Stimulated activated CD4-positive, alpha-beta T cell treated with anti-CD3 and anti-CD28 coated beads, Interleukin-12 subunit alpha, Interleukin-12 subunit beta, amount 100 ng/mL, for 24 hours (primary cell): Measurements from ENCODE around the gene LEMD3.

ENCODE experiments used
- DNase-seq, 2 experiments: peaks; one replicate each; pipeline ENCODE4 v3.0.0-alpha.2; 2020; ENCODE audit warnings: low read depth in 2 of 2

The LEMD3 gene

GRCh38 chr12:65169320-65170208 lies at the start of gene LEMD3:
Gene LEMD3, plus strand, starts transcription at chr12:65169583. Its CDS starts 14 bp downstream, at chr12:65169597.
- DNase-seq: peak; percentile 87 to 88

DNA sequence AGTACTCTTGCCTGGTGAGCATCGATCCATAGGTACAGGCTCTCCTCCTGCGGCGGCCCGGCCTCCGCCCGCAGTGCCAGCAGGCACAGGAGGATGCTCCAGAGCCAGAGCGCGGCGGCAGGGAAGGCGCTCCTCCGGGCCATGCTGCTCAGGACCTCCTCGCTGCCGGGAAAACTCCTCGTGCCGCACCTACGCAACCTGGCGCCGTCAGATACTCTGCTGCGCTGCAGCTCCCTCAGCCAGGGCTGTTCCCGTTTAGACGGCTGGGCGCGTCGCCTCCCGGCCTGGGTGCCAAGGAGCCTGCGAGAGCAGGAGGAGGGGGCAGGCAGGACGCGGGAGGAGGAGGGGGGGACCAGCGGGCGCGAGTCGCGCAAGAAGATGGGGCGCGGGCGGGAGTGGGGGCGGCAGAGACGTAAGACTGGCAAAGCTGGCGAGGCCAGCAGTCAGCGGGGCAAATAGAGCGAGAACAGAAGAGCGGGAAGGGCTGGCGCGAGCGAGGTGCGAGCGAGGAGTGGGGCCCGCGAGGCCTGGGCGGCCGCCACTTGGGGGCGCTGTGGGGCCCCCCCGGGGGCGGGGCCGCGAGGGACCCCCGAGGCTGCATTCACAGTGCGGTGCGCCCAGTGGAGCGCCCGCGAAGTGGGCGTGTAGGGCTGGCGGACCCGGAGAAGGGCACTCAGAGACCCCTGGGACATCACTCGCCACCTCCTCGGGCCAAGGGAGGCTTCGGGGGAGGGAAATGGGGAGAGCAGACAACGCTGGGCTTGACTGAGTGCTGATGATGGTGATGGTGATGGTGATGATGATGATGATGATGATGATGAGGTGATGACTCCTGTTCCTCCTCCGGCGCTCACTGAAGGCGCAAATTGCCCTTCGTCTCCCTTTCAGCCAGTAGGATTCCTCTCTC lies 48.1 kb upstream of the LEMD3 start, which contains the start of gene WIF1:
WIF1 (minus strand) TSS at position 257 of the 907 bp plus-strand sequence; CDS start at position 143, 114 bp downstream.
- DNase-seq: peak in 1 of 2 experiments; percentile 8

DNA sequence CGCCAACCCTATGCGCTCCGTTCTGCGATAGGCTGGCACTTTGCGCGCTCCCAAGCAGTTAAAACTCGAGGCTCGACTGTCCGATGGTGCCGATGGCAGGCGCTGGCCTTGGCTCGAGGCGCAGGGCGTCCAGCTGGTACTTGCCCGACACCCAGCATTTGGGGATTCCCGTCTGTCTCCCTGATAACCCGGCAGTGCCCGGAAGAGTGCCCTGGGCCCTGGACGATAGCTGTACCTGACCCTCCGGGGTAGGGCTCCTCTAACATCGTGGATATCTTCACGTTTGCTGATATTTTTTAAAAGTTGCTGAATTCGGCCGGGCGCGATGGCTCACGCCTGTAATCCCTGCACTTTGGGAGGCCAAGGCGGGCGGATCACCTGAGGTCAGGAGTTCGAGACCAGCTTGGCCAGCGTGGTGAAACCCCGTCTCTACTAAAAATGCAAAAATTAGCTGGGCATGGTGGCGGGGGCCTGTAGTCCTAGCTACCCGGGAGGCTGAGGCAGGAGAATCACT lies 47.4 kb upstream of the LEMD3 start:
- no peak for DNase-seq

GRCh38 chr12:65122703-65123102 lies 46.7 kb upstream of the LEMD3 start:
- no peak for DNase-seq

- DNase-seq: no peak
These were observed 45.8 kb upstream of the LEMD3 start for GRCh38 chr12:65123435-65124063.

GRCh38 chr12:65125247-65125646 lies 44.1 kb upstream of the LEMD3 start:
- DNase-seq: no peak

DNA sequence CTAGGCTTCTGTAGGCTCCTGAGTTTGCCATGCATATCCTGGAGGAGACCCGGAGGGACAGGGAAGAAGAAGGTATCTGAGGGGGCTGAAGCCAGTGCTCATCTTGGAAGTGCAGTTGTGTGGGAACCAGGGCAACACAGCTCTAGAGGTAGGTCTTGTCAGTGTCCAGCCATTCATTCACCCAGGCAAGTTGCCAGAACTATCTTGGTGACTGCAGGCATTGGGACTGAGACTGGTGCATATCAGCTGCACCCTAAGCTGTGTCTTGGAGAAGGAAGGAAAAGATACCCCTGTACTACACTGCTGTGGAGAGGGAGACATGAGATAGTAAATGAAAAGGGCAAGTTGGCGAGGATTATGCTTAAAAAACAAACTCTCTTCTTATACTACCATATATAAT lies 43.4 kb upstream of the LEMD3 start:
- DNase-seq: no peak

GRCh38 chr12:65126482-65126881 lies 42.9 kb upstream of the LEMD3 start:
- no peak for DNase-seq

DNA sequence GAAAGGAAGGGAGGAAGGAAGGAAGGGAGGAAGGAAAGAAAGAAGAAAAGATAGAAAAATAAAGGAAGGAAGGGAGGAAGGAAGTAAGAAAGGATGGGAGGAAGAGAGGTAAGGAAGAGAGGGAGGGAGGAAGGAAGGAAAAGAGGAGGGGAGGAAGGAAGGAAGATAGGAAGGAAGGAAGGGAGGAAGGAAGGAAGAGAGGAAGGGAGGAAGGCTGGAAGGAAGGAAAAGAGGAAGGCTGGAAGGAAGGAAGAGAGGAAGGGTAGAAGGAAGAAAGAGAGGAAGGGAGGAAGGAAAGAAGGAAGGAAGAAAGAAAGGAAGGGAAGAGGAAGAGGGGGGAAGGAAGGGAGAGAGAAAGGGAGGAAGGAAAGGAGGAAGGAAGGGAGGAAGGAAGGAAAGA lies 35.5 kb upstream of the LEMD3 start:
- DNase-seq: no peak

- DNase-seq: no peak
These were observed 30.0 kb upstream of the LEMD3 start for GRCh38 chr12:65139389-65139788.

DNA sequence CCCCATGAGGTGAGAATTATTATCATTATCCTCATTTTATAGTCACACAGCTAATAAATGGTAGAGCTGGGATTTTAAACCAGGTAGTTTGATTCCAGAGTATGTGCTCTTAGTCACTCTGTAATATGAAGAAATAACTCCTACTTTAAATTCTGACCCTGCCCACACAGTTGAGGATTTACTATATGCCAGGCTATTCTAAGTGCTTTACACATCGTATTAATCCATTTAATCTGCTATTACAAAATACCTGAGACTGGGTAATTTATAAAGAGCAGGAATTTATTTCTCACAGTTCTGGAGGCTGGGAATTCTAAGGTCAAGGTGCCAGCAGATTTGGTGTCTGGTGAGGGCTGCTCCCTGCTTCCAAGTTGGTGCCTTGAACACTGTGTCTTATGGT lies 28.6 kb upstream of the LEMD3 start:
- no peak for DNase-seq

GRCh38 chr12:65147312-65147905 lies 22.0 kb upstream of the LEMD3 start:
- no peak for DNase-seq

DNA sequence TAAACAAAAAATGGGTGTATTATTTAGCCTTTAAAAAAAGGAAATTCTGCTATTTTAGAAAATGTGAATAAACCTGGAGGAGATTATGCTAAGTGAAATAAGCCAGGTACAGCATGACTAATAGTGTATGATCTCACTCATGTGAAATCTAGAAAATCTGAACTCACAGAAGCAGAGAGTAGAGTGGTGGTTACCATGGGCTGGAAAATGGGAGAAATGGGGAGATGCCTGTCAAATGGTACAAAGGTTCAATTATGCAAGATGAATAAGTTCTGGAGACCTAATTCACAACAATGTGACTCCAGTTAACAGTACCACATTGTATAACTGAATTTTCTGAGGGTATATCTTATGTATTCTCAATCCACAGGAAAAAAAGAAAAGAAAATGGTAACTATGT lies 17.4 kb upstream of the LEMD3 start:
- DNase-seq: no peak

- DNase-seq: no peak
These were observed 16.8 kb upstream of the LEMD3 start for GRCh38 chr12:65152596-65152995.

DNA sequence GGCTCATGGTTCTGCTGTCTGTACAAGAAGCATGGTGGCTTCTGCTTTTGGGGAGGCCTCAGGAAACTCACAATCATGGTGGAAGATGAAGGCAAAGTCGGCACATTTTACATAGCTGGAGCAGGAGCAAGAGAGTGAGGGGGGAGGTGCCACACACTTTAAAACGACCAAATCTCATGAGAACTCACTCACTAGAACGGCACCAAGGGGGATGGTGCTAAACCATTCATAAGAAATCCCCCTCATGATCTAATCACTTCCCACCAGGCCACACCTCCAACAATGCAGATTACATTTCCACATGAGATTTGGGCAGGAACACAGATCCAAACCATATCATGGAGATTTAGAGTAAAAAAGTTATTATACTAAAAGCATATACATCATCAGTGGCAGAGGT lies 13.6 kb upstream of the LEMD3 start:
- no peak for DNase-seq

- DNase-seq: no peak
These were observed 13.0 kb upstream of the LEMD3 start for GRCh38 chr12:65156366-65156841.

DNA sequence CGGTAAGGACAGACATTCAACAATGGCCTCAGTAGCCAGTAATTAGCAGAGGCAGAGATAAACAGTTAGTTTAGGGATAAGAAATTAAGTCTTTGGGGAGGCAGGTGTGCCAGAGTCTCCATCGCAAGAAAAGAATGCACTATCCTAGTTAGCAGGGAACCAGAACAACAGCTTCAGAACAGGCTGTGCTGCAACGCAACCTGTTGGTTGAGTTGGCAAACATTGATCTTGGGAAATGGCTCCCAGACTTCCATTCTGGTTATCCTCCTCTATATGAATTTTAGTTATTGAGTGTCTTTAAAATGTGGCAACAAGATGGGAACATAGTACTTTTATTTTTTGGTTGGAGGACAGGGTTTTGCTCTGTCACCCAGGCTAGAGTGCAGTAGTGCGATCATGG lies 12.3 kb upstream of the LEMD3 start:
- DNase-seq: no peak

DNA sequence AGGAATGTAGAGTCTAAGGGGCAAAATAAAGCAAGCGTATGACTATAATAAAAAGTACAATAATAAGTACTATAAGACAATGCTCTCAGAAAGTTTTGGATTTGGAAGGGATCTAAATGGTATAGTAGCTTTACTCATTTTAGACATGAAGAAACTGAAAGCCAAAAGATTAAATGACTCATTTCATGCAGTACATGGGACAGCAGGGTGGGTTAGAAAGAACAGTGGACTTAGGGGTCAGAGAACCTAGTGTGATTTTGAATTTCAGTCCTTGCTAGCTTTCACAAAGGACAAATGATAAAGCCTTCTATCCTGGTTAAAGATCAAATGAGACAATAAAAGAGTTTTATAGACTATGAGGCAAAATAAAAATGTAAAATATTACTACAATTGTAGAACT lies 6.8 kb upstream of the LEMD3 start:
- no peak for DNase-seq

GRCh38 chr12:65164244-65164643 lies 5.1 kb upstream of the LEMD3 start:
- DNase-seq: no peak

DNA sequence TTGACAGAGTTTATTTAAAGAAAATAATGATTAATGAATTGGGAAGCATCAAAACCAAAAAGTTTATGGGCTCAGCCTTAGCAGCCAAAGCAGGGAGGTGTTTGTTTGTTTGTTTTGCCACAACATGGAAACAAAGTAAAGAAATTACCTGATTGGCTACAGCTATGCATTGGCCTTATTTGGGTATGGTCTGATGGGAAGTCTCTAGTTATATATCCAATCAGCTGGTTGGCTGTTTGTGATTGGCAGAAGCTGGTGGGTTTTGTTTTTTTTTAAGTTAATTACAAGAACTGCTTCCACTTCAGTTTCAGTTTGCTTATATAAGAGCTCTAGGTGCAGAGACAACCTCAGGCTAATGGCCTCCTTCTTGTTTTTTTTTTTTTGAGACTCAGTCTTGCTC lies 4.6 kb upstream of the LEMD3 start:
- DNase-seq: no peak

DNA sequence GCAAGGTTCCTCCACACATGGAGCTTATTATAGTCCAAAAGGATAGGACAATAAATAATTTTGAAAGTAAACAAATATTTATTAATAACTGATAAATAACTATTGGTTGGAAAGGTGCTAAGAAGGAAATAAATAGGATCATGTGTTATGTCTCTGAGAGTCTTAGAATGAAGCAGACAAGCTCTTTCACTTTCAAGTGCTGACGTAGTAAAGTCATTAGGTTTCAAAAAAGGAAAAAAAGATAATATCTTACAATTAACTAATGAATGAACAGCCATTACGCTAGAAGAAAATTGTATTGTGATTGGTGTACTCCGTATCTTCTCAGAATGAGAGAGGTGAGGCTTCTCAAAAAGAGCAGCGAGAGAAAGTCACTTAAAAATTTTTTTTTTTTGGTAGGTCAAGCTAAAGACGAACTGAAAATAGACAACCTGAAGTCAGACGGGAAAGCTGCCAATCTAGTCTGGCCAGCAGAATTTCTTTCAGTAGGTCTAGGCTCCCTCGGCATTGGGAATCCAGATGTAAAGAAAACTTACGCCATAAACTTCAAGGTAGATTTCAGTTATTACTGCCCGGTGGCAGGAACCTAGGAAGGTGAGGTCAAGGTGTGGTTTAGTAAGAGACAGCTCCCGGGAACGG lies 583 bp upstream of the LEMD3 start:
- no peak for DNase-seq
